Skeletal muscle cell (primary cell): ENCODE data around the gene PPFIA1.
"Not testable (repeated sequence)": the region's sequence is repeated elsewhere in the genome, so short reads cannot be mapped to it uniquely, and the experiment has no call there.

Experiments
- DNase-seq: peaks from one replicate; pipeline ENCODE4 v3.0.0-alpha.2; 2010; ENCODE audit warnings: low read depth
- H3K4me3 ChIP-seq: 2 replicates; pipeline ENCODE4 v1.5.1; 2011; ENCODE audit warnings: low read depth, mild to moderate bottlenecking, control low read depth, low read length, moderate library complexity

The PPFIA1 gene

DNA sequence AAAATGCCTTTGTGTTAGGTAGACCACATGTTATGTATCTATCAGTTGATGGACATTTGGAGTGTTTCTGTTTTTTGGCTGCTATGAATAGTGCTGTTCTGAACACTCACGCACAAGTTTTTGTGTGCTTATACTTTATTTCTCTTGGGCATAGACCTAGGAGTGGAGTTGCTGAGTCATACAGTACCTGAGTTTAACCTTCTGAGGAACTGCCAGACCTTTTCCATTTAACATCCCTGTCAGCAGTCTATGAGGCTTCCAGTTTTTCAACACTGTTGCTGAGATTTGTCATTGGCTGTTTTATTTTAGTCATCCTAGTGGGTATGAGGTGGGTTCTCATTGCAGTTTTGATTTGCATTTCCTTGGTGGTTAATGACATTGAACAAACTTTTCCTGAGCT, 132.2 kb downstream of the PPFIA1 start:
- H3K4me3 ChIP-seq = no peak overlapping the region
- no peak for DNase-seq

DNA sequence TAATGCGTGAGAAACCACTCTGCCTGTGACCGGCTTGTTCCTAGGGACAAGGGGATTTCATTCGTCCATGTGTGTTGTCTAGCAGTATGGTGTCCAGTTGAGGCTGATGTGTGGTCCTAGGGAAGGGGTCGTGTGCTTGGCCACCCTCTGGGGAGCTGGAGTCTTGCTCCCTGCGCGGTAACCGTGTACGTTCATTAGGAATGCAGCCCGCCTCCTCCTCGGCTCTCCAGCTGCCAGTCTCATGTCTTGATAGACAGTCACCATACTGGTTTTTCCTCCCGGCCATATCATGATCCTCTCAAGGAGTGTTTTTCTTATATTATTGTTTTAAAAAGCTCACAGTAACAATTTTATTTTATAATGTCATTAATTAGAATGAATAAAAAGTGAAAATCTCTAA, 133.8 kb downstream of the PPFIA1 start:
- DNase-seq = no peak
- H3K4me3 ChIP-seq = no peak overlapping the region

DNA sequence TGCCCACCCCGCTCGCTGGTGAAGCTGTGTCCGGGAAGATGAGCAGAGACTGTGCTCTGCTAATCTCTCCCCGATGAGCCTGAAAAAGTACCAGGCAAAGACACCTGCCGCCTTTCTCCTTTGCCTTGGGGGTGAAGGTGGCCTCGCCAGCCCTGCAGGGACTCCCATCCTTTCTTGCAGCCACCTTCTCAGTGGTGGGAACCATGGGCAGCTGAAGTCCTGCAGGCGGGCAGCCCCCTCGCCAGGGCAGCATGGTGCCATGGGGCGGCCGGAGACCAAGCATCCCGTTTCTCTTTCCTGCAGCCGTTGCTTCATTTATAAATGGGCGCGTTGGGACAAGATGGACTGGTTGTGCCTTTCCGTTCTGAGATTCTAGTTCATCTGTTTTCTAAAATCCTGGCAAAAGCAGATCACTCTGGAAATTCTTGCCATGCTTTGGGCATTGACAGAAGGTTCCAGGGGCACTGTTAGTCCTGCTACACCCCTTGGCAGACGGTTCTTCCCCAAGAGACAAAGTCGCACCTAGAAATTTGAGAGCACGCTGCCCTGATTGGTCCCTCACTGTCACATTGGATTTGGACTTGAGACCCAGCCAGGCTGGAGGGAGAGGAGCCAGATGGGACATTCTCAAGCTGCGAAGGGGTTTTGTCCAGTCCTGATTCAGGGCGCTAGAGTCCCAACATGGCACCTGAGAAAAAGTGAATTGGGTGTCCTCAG, 135.3 kb downstream of the PPFIA1 start:
- no peak for DNase-seq
- H3K4me3 ChIP-seq = no peak overlapping the region

DNA sequence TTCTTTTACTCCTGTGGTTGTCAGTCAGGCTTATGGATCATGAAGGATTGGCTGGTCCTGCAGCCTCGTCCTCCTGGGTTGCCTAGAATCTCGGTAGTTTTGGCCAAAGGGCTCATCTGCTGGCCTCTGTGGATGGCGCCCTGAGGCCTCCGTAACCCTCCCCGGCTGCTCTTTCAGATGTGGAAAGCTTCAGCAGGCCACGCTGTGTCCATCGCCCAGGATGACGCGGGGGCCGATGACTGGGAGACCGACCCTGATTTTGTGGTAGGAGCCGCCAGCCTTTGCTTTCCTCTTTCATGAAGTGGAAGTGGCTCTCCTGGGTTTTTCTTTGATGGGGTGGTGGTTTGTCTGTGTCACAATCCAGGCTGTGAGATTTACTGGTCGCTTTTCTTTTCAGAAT, 136.6 kb downstream of the PPFIA1 start:
- no peak for DNase-seq
- H3K4me3 ChIP-seq = no peak overlapping the region

DNA sequence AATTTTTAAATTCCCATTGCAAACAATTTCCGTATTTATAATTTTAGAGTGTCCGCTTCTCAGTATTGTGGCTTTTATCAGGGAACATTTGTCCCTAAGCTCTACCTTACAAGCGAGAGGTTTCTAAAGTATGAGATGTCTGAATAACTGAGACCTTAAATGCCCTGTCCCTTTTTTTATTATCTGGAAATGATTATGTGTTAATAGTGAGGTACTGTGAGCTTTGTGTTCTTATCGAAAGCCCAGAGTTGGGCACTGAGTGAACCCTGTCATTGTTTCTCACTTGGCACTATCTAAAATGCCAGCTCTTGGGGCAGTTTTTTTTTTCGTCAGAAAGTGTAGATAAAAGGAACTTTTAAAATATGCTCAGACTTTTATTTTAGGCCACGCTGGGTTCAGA, 137.3 kb downstream of the PPFIA1 start:
- no peak overlapping the region for H3K4me3 ChIP-seq
- DNase-seq = no peak

DNA sequence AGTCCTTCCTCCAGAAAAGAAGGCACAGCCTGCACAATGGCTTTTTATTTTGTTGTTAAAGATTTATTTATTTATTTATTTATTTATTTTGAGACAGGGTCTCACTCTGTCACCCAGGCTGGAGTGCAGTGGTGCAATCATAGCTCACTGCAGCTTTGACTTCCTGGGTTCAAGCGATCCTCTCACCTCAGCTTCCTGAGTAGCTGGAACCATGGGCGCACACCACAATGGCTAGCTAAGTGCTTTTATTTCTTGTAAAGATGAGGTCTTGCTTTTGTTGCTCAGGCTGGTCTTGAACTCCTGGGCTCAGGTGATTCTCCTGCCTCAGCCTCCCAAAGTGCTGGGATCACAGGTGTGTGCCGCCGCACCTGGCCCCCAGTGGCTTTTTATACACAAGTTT, 137.8 kb downstream of the PPFIA1 start:
- not testable (repeated sequence) for H3K4me3 ChIP-seq, DNase-seq

DNA sequence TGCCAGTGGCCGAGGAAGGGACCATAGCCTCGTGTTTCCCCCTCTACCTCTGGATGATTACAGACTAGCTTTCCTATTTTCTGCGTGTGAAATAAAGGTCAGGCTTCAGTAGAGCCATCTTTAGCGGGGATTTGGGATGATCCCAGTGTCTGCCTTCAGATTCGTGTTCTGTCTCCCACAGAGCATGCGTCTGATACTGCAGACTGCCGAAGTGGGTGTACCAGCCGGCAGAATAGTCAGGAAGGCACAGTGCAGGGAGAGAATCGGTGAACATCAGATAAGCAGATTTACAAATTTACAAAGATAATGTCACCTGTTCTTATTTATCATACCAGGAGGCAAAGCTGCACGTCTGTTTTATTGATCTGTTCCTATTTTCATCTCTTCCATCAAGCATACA, 138.9 kb downstream of the PPFIA1 start:
- DNase-seq = no peak
- no peak overlapping the region for H3K4me3 ChIP-seq

DNA sequence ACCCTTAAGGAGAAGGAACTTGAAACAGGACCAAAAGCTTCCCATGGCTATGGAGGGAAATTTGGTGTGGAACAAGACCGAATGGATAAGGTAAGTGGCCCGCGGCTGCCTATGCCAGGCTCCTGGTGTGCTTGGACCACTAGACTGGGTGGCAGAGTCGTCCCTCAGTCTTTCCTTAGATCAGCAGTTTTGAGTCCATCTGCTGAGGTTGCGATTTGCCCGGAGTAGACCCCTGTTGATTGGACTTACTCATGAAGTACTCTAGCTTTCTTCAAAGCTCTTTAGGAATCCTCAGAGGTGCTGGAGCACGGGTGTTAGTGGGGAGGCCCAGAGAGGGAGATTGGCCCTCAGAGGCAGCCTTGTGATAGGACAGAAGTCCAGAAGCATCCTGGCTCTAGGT, 139.4 kb downstream of the PPFIA1 start:
- no peak for DNase-seq
- no peak overlapping the region for H3K4me3 ChIP-seq

DNA sequence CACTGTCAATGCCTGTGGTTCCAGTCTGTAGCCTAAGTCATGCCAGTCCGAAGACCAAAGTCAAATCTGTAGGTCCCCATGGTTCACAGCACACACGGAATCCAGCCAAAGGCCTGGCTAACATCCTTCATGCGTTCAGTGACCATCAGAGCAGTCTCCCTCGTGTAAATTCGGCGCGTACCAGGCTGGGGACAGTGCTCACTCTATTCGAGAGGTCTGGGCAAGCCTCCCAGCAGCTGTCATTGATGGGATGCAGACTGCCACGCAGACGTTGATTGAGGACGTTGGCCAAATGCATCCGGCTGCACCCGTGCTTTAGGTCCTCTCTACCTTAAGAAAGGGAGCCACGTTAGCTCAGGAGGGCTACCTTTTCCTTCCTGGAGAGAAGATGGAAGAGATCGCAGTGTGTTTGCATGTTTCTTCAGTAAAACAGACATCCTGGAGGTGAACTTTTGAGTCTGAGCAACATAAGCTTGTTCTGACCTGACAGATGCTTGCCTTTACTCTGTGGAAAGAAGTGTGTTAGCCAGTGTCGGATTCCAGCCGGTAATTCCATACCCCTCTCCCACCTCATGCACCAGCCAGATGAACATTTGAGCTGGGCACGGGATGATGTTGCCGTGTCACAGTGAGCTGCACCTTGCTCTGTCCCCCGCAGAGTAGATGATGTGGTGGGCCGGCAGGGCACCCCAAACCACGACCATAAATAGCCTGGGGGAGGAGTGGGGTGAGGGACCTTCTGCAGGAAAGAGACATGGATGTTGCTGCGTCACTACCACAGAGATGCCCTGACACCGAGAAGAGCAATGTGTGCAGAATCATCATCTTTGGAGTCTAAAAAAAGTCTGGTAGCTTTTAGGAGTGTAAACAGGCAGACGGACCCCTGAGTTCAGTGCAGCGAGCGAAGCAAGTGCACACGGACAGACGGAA, 140.1 kb downstream of the PPFIA1 start:
- DNase-seq = no peak
- H3K4me3 ChIP-seq = no peak overlapping the region

DNA sequence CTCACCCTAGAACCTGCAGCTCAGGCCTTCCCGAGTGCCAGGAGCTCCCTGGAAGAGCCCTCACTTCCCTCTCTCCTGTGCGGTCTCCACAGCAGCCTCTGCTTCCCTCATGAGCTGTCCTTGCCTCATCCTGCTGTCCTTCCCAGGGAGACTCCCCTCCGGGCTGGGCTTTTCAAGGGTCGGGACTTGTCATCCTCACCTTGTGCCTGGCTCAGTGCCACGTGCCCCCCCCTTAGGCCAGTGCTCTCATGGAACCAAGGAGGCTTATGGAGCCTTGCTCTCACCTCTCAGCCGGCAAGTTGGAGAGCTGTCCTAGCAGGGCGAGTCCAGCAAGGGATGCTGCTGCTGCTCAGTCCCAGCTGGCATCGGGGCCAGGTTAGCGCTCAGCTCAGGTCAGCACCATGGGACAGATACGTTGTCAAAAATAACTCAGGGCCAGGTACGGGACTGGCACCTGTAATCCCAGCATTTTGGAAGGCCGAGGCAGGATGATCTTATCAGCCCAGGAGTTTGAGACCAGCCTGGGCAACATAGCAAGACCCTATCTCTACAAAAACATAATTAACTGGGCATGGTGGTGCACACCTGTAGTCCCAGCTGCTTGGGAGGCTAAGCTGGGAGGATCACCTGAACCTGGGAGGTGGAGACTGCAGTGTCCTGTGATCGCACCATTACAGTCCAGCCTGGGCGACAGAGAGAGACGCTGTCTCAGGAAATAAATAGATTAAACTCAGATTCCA, 141.4 kb downstream of the PPFIA1 start:
- H3K4me3 ChIP-seq = no peak overlapping the region
- no peak for DNase-seq

DNA sequence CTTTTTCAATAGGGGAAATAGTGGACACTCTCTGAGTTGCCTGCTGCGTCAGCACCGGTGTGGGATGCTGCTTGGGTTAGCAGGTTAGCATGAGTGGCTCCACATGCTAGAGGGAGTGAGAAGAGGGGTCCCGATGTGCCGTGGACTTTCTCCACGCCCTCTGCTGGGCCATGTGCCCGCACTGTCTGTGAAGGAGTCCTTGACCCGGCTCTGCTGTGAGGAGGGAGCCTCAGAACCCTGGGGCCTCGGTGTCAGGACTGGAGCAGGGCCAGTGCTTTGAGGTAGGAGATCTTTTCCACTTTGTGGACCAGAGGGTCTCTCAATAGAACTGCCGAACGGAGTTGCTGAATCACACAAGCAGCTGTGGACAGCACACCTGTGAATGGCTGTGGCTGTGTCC, 142.7 kb downstream of the PPFIA1 start:
- H3K4me3 ChIP-seq = no peak overlapping the region
- no peak for DNase-seq

DNA sequence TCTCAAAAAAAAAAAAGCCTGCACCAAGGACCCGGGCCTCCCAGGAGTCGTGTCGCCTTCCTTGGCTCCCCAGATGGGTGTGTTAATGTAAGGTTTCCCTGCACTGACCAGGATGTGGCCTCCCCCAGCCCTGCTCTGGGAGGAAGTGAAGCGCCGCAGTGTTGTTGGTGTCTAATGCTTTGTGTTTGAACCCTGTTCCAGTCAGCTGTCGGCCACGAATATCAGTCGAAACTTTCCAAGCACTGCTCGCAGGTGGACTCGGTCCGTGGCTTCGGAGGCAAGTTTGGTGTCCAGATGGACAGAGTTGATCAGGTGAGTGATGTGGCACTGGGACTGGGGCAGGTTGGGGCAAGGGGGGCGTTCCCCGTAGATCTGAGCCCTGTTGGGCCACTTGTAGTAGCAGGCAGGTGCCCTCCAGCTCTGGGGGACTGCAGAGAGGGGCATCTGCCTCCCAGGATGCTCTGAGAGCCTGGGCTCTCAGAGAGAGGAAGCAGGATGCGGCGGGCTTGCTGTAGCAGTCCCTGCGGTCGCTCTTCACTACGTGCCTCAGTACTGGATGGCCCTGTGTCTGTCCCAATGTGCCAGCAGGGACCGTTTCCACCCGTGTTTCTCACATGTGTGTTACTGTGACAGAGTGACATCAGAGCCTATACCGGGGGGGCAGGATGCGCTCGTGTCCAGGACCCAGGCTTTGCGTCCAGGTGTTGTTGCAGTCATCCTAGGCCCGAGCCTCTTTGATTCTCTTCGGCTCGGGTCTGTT, 144.0 kb downstream of the PPFIA1 start:
- H3K4me3 ChIP-seq = no peak overlapping the region
- DNase-seq = no peak

DNA sequence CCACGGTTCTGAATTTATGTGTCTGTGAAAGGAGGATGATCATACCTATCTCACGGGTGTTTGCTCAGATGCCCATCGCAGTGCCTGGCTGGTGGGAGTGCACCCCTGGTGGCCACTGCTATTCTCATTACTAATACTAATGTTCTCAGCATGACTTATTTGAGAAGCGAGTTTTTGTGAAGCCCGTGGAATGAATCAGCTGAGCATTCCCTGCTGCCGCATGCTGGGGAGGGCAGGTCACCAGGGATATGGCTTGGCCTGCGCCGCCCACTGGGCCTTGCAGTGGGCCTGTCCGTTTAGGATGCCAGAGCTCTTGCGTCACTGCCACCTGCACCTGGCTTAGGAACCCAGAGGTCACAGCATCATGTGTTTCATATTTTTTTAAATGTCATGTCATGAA, 144.7 kb downstream of the PPFIA1 start:
- no peak for DNase-seq
- H3K4me3 ChIP-seq = no peak overlapping the region

DNA sequence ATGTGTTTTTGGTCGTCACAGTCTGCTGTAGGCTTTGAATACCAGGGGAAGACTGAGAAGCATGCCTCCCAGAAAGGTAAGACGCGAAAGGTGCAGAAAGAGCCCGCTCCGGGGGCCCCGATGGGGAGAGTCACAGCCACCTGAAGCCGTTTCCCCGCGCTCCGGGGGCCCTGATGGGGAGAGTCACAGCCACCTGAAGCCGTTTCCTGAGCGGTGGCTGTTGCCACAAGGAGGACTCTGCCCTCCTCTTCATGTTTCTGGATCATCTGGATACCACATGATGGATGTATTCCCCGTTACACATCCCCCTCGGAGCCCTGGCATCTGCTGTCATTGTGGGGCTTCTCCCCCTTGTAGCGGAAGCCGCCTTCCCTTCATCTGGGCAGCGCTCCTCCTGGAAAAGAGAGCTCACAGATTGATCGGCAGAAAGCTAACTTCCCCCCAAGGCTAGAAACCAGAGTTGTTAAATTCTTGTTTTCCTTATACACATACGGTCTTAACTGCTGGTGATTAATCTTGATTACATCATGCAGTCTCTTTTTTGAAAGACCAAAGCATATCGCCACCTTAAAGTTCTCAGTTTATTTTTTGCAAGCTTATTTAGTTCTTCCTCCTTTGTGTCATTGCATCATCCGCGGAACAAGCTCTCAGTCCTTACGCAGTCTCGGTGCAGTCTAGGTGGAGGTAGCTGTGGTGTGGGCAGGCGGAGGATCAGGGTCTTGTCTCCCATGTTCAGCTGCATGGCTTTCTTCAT, 145.3 kb downstream of the PPFIA1 start:
- H3K4me3 ChIP-seq = no peak overlapping the region
- DNase-seq = no peak

DNA sequence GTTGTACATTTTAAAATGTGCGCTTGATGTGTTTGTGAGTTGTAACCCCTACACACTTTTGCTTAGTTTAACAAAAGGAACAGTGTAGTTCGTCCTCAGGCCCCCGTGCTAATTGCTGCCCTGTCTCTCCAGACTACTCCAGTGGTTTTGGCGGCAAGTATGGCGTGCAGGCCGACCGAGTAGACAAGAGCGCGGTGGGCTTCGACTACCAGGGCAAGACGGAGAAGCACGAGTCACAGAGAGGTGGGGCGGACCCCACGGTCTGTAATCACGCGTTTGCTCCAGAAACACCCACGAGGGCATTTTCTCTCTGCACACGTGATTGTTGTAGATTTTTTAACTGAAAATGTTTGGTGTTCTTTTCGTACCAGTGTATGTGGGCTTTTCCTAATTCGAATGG, 146.4 kb downstream of the PPFIA1 start:
- no peak for DNase-seq
- H3K4me3 ChIP-seq = no peak overlapping the region

DNA sequence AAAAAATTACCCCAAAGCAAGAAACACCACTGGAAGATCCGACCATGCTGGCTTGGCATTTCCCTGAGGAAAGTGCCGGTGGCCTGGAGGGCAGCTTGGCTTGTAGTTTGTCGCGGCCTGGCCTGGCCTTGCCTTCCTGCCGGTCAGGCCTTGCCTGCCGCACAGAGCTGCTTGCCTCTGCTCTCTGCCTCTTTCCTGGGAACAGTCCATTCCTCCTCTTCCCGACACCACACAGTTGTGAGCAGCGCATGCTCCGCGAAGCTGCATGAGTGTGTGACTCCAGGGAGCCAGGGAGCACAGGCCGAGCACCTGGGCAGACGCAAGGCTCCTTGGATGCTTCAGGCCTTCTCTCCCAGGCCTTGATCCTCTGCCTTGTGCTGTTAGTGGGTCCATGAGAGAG, 147.6 kb downstream of the PPFIA1 start:
- DNase-seq = no peak
- H3K4me3 ChIP-seq = no peak overlapping the region

DNA sequence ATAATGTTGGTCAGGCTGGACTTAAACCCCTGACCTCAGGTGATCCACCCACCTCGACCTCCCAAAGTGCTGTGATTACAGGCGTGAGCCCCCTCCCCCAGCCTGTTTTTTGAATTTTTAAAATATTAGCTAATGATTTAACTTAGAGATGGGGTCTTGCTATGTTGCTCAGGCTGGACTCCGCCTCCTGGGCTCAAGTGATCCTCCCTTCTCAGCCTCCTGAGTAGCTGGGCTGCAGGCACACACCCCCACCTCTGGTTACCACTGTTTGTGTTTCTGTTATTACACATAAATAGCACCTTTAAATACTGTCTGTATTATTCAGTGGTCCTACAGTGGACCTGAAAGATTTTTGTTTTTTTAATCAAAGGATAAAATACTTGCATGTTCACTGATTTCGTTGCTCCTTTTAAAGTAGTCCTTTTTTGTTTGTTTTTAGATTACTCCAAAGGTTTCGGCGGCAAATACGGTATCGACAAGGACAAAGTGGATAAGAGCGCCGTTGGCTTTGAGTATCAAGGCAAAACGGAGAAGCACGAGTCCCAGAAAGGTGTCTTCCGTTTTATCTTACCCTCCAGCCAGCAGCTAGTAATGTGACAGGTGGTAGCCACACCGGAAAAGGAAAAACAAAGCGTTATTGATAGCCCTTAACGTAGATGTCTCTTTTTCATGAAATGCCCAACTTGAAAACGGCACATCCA, 149.0 kb downstream of the PPFIA1 start:
- DNase-seq = no peak
- H3K4me3 ChIP-seq = no peak overlapping the region

DNA sequence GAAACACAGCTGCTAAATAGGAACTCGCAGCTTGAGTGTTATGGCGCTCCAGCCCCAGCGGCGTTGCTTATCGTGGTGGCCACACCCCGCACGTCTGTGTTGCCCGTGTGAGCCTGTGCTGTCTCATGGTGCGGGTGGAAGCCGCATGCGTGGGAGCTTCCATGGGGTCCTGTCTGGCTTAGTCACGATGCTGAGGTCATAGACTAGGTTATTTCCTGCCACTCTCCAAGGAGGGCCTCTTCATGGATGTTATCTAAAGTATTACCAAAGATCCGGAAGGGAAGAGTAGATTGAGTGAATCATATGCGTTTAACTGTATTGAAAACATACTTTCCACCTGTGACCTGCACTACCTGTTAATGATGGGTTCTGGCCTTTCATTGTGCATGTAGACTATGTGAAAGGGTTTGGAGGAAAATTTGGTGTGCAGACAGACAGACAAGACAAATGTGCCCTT, 149.5 kb downstream of the PPFIA1 start:
- H3K4me3 ChIP-seq = no peak overlapping the region
- DNase-seq = no peak
